Activated CD4-positive, CD25-positive, alpha-beta regulatory T cell (primary cell): ENCODE results near the gene CNTROB.

ENCODE experiments used
- DNase-seq, 4 experiments: peaks; one replicate each; lab custom pipeline; 2025; lab: John Stamatoyannopoulos, UW

Gene CNTROB, protein sequence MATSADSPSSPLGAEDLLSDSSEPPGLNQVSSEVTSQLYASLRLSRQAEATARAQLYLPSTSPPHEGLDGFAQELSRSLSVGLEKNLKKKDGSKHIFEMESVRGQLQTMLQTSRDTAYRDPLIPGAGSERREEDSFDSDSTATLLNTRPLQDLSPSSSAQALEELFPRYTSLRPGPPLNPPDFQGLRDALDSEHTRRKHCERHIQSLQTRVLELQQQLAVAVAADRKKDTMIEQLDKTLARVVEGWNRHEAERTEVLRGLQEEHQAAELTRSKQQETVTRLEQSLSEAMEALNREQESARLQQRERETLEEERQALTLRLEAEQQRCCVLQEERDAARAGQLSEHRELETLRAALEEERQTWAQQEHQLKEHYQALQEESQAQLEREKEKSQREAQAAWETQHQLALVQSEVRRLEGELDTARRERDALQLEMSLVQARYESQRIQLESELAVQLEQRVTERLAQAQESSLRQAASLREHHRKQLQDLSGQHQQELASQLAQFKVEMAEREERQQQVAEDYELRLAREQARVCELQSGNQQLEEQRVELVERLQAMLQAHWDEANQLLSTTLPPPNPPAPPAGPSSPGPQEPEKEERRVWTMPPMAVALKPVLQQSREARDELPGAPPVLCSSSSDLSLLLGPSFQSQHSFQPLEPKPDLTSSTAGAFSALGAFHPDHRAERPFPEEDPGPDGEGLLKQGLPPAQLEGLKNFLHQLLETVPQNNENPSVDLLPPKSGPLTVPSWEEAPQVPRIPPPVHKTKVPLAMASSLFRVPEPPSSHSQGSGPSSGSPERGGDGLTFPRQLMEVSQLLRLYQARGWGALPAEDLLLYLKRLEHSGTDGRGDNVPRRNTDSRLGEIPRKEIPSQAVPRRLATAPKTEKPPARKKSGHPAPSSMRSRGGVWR

GRCh38 chr17:7931709-7932482, at the start of gene CNTROB, which contains the start of gene TRAPPC1:
Gene CNTROB, plus strand, starts transcription at chr17:7932206. Its CDS starts 874 bp downstream, at chr17:7933080.
Gene TRAPPC1, minus strand, starts transcription at chr17:7931946. Its CDS starts 117 bp downstream, at chr17:7931829.
- peak; percentile 97 to 99 (median 98) for DNase-seq

DNA sequence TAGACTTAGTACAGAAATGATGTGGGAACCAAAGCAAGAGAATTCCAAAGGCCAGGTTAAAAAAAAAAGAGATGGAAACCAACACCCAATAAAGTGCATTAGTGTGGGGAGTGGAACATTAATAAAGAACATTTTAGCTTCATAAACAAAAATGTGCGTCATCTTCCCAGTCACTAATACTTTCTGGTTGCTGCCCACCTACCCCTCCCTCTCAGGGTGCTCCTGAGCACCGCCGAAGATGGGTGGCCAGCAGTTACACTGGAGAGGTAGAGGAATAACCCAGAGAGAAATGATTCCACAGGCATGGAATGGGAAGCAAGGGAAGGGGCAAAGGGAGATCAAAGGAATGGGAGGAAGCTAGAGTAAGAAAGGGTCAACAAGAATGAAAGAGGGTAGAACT, 49.4 kb upstream of the CNTROB start:
- DNase-seq, result no peak

DNA sequence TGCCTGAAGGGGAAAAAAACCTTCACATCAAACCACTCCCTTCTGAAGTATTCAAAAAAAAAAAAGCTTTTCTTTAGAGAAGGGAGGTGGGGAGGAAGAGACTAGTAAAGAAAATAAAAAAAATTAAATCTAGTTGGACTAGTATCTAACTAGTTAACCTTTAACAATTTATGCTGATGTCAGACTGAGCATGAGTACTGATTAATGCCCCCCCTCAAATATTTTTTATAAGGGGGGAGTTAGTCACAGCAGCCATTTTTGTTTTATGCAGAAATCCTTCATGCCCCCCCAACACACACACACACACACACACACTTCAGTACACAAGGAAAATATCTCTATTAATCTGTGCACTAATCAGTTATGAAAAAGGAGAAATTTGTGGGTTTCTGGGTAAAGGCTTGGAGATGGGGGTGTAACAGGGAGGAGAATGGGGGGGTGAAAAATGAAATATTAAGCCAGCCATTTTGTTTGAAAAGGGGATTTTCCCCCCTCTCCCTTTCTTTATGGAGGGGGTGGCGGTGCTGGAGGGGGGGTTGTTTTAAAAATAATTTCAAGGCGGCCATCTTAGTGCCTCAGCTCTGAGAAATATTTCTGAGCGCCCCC, 48.1 kb upstream of the CNTROB start:
- no peak for DNase-seq

- peak in 1 of 4 experiments; percentile 36 for DNase-seq
These were observed 47.2 kb upstream of the CNTROB start for GRCh38 chr17:7884581-7885366.

DNA sequence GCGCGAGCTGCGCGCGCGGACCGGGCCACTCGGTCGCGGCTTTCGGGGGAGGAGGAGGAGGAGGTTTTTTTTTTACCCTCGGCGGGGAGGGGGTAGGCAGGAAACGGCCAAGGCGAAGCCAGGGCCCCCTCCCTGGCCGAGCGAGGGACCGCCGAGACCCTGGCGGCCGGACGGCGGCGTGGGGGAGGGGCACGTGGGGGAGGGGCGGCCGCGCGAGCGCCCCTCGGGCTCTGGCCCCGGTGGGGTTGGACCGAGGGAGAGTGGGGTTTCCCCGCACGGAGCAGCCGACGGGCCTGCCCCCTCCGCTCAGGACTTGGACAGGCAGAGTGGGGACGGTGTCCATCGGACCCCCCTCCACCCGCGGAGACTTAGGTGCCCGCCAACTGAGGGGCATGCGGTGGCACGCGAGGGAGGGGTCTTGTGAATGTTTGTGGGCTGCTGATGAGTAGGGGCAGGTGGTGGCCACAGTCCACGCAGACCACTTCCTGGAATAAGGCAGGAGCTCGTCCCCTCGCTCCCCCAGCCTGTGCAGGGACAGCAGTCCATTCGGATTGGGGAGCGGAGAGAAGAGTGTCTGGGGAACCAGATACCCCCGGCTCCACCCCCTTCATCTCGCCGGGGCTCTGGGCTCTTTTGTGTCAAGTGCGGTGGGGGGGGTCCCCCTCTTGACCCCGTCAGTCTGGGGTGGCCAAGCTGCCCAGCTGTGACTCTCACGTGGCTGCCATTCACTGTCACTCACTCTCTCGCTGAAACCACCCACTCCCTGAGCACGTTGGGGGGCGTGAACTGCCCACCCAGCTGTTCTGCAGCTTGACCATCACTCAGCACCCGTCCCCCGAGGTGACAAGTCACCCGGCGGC, 46.4 kb upstream of the CNTROB start:
- peak in 2 of 4 experiments; percentile 29 to 42 for DNase-seq

GRCh38 chr17:7886227-7887037, 45.6 kb upstream of the CNTROB start:
- DNase-seq, result peak in 1 of 4 experiments; percentile 8

DNA sequence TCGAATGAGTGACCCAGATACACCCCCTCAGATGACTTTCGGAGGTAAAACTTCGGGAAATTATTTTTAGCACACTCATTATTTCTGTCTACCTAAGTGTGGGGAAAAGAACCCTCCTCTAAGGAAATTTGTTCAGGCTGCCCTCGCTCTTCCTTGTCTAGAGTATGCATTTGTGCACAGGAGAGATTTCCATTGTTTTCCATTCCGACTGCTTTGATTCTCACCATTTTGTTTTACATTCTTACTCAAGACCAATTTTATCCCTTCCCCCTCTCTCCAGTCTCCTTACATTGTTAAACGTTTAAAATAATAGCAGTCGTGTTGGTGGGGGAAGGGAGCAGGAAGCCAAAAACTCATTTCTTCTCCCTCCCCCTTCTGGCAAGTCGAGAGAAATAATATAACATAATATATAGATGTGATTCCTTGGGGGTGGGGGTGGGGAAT, 44.9 kb upstream of the CNTROB start:
- DNase-seq, result no peak

GRCh38 chr17:7887482-7888183, 44.4 kb upstream of the CNTROB start:
- peak; percentile 58 to 74 (median 73) for DNase-seq

- DNase-seq, result peak in 3 of 4 experiments; percentile 22 to 32 (median 30)
These were observed 43.7 kb upstream of the CNTROB start, which contains the start of gene CHD3 for GRCh38 chr17:7888184-7888920. Gene CHD3, plus strand, starts transcription at chr17:7888789. Its CDS starts 212 bp downstream, at chr17:7889001.

- no peak for DNase-seq
These were observed 42.6 kb upstream of the CNTROB start for GRCh38 chr17:7889166-7889955.

- no peak for DNase-seq
These were observed 38.7 kb upstream of the CNTROB start for GRCh38 chr17:7893187-7893880.

GRCh38 chr17:7894226-7894625, 37.8 kb upstream of the CNTROB start:
- DNase-seq, result no peak

GRCh38 chr17:7894866-7895265, 37.1 kb upstream of the CNTROB start:
- no peak for DNase-seq

DNA sequence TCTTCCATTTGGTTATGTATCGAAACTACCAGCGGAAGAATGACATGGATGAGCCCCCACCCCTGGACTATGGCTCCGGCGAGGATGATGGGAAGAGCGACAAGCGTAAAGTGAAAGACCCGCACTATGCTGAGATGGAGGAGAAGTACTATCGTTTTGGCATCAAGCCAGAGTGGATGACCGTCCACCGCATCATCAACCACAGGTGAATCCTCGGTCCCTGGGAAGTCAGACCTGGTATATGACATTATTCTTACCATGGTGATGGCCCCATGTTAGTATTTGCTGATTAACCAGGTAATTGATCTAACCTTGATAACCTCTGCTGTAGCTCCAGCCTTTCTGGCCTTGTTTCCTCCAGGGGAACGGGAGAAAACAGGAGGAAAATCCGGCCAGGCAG, 34.9 kb upstream of the CNTROB start:
- no peak for DNase-seq

- DNase-seq, result no peak
These were observed 34.2 kb upstream of the CNTROB start for GRCh38 chr17:7897773-7898172.
